Lung (tissue), 12 donors: Measurements from ENCODE around the gene S100A14. TPM values are rescaled to one million over a fixed set of nuclear protein-coding genes. Genes with fewer than 3 reads are reported as not detected.

Experiments used
- ATAC-seq: fragments of 200-7000 bp; cut with Tn5 transposase; one replicate; pipeline ENCODE4 v1.9.1; 2020; ENCODE audit warnings: moderate number of reproducible peaks; ENCODE audit not compliant: insufficient read depth, low FRiP score
- DNase-seq, 3 donors: peaks; one replicate each; pipeline ENCODE4 v3.0.0-alpha.2; 2013 to 2017
- H3K27ac ChIP-seq, 2 donors: one replicate each; pipeline ENCODE4 v1.5.1; 2013; ENCODE audit warnings: mild to moderate bottlenecking in 2 of 2, moderate library complexity in 2 of 2, control low read depth in 1 of 2, inconsistent platforms in 1 of 2, low read depth in 1 of 2, low read length in 1 of 2
- H3K27me3 ChIP-seq, 3 donors: one replicate each; pipeline ENCODE4 v1.5.1; 2013; ENCODE audit warnings: low read length in 2 of 3; ENCODE audit not compliant: control insufficient read depth in 3 of 3, insufficient read depth in 3 of 3
- H3K36me3 ChIP-seq, 4 donors: one replicate each; pipeline ENCODE4 v1.5.1; 2013; ENCODE audit warnings: low read length in 4 of 4, mild to moderate bottlenecking in 1 of 4, moderate library complexity in 1 of 4; ENCODE audit not compliant: control insufficient read depth in 4 of 4, insufficient read depth in 4 of 4
- H3K4me1 ChIP-seq, 5 donors: one replicate each; pipeline ENCODE4 v1.5.1; 2013; ENCODE audit warnings: low read length in 5 of 5, mild to moderate bottlenecking in 2 of 5, moderate library complexity in 1 of 5; ENCODE audit not compliant: control insufficient read depth in 5 of 5, insufficient read depth in 5 of 5
- H3K4me3 ChIP-seq: one replicate; pipeline ENCODE4 v1.5.1; 2013; ENCODE audit warnings: mild to moderate bottlenecking, control low read depth, moderate library complexity
- H3K9ac ChIP-seq, 2 donors: one replicate each; pipeline ENCODE4 v1.5.1; 2013; ENCODE audit warnings: low read length in 2 of 2, control low read depth in 1 of 2; ENCODE audit not compliant: insufficient read depth in 1 of 2
- H3K9me3 ChIP-seq, 4 donors: one replicate each; pipeline ENCODE4 v1.5.1; 2013; ENCODE audit warnings: low read length in 3 of 4, mild to moderate bottlenecking in 1 of 4, moderate library complexity in 1 of 4; ENCODE audit not compliant: control insufficient read depth in 4 of 4, insufficient read depth in 3 of 4
- WGBS, 2 donors: extraction: QIAGEN DNeasy Blood & Tissue Kit; methylation state at CpG; one replicate each; pipeline ENCODE4 v1.1.7; 2013; 5-methylcytosine and 5-hydroxymethylcytosine counted together
- polyA plus RNA-seq, 2 donors: library from polyadenylated mRNA; stranded (reverse); fragments of 200-250 nt; gene quantifications; one replicate each; pipeline ENCODE4 v1.2.1, GENCODE V29; 2013
- total RNA-seq, 2 donors: library from RNA; depleted of rRNA in 1 of 2; stranded (reverse); fragments of >200 nt in 1 of 2; gene quantifications; one replicate each; pipeline ENCODE4 v1.2.1, GENCODE V29; 2014 to 2021
- TF ChIP-seq, protein P1 (sequence below): IDR thresholded peaks from 2 replicates; pipeline ENCODE4 v1.5.1; 2012; ENCODE audit warnings: mild to moderate bottlenecking; ENCODE audit errors: control extremely low read depth, extremely low read depth
- donor health status: control.
- donor health status: control.
- donor health status: Bipolar disorder and iron deficiency.
- donor health status: healthy.
- donor health status: DM: yes; HTN: yes; CAD: no.

The S100A14 gene
- total and polyA plus RNA-seq, 4 donors, result 78.5 to 326 (median 154) TPM

DNA sequence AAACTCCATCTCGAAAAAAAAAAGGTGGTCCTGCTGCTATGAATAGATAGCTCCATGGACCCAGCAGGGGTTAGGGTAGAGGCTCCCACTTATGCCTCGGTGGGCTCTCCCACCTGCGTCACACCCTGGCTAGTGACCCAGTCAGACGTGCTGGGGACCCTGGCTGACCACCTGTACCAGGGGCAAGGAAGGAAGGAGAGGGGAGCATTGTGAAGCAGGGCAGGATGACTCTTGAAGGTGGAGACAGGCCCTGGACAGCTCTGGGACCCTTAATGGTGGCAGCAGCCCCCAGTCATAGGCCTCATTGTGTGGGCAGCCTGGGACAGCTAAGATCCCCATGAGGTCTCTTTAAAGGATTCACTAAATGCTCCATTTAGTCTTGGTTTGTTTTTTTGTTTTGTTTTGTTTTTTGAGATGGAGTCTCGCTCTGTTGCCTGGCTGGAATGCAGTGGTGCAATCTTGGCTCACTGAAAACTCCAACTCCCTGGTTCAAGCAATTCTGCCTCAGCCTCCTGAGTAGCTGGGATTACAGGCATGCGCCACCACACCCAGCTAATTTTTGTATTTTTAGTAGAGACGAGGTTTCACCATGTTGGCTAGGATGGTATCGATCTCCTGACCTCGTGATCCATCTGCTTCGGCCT lies 32.0 kb upstream of the S100A14 start:
- ATAC-seq, result no peak
- H3K9me3 ChIP-seq, result no peaks in the 10 kb centered on the region
- TF ChIP-seq, protein P1, sequence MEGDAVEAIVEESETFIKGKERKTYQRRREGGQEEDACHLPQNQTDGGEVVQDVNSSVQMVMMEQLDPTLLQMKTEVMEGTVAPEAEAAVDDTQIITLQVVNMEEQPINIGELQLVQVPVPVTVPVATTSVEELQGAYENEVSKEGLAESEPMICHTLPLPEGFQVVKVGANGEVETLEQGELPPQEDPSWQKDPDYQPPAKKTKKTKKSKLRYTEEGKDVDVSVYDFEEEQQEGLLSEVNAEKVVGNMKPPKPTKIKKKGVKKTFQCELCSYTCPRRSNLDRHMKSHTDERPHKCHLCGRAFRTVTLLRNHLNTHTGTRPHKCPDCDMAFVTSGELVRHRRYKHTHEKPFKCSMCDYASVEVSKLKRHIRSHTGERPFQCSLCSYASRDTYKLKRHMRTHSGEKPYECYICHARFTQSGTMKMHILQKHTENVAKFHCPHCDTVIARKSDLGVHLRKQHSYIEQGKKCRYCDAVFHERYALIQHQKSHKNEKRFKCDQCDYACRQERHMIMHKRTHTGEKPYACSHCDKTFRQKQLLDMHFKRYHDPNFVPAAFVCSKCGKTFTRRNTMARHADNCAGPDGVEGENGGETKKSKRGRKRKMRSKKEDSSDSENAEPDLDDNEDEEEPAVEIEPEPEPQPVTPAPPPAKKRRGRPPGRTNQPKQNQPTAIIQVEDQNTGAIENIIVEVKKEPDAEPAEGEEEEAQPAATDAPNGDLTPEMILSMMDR, result no peak
- WGBS, 2 donors, result 91% methylated on average over 10 of the region's 10 CpGs
- H3K27ac ChIP-seq, result no peak overlapping the region
- H3K36me3 ChIP-seq, result peaks cover 14 to 25% (median 21%) of the 10 kb centered on the region in 4 donors
- H3K9ac ChIP-seq, result no peak overlapping the region
- H3K4me3 ChIP-seq, result no peak overlapping the region
- DNase-seq, result no peak
- H3K4me1 ChIP-seq, result peaks cover 0 to 5% (median 0%) of the 10 kb centered on the region in 5 donors
- H3K27me3 ChIP-seq, result no peaks in the 10 kb centered on the region

DNA sequence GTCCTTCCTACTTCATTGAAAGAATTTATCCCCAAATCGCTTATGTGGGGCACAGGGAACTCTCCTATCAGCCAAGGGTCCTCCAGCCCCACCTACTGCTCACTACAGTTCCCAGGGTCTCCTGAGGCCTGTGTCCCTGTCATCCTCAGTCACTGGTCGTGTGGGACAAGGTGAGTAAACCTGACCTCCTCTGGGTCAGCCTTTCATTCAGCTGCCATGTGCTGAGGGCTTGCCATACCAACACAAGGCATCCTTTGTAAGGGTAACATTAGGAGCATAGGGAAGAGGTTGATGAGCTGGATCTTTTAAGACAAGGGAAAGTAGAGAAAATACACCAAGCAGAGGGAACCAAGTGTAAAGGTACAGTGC lies 31.2 kb upstream of the S100A14 start:
- TF ChIP-seq, protein P1, result no peak
- DNase-seq, result peak in 1 of 3 donors; percentile 23
- H3K27ac ChIP-seq, result peak overlapping the region in 1 of 2 donors; percentile 13

GRCh38 chr1:153646672-153647345 lies 30.7 kb upstream of the S100A14 start:
- Histone ChIP-seq H3K27me3 (no peaks in the 10 kb centered on the region), H3K9me3 (no peaks in the 10 kb centered on the region), H3K27ac (peak overlapping the region in 1 of 2 donors; percentile 38), H3K36me3 (peaks cover 25 to 38% (median 28%) of the 10 kb centered on the region in 4 donors), H3K4me3 (no peak overlapping the region), H3K4me1 (peaks cover 0 to 5% (median 0%) of the 10 kb centered on the region in 5 donors), H3K9ac (no peak overlapping the region)
- DNase-seq (no peak), ATAC-seq (no peak)
- TF ChIP-seq, protein P1, result no peak
- 51 to 75% methylated on average over 5 of the region's 5 CpGs for WGBS, 2 donors

More for the DNA sequence above, 31.2 kb upstream of the S100A14 start:
- Histone ChIP-seq H3K9ac (no peak overlapping the region), H3K36me3 (peaks cover 22 to 33% (median 23%) of the 10 kb centered on the region in 4 donors), H3K4me3 (no peak overlapping the region), H3K27me3 (no peaks in the 10 kb centered on the region), H3K9me3 (no peaks in the 10 kb centered on the region), H3K4me1 (peaks cover 0 to 5% (median 0%) of the 10 kb centered on the region in 5 donors)
- WGBS, 2 donors, result 69 to 73% methylated on average over 2 of the region's 2 CpGs
- no peak for ATAC-seq
